A549 (cell line): ENCODE data around the gene BCKDK.
"Not testable (repeated sequence)": the region's sequence is repeated elsewhere in the genome, so short reads cannot be mapped to it uniquely, and the experiment has no call there.

Source experiments
- HDAC2 ChIP-seq: fragments of 200-600 bp; sonication (generic); IDR thresholded peaks from 2 replicates; pipeline ENCODE4 v1.6.1; 2016
- KDM5A ChIP-seq: fragments of 200-600 bp; sonication (generic); IDR thresholded peaks from 2 replicates; pipeline ENCODE4 v1.6.1; 2016; ENCODE audit warnings: antibody characterized with exemption, mild to moderate bottlenecking
- MAZ ChIP-seq: fragments of 150-350 bp; IDR thresholded peaks from 2 replicates; pipeline ENCODE4 v1.6.1; 2014; ENCODE audit warnings: antibody characterized with exemption, low read depth, low read length, borderline replicate concordance
- POLR2A ChIP-seq: IDR thresholded peaks from 2 replicates; pipeline ENCODE4 v1.6.1; 2012; ENCODE audit warnings: mild to moderate bottlenecking, low read length
- SMC3 ChIP-seq: fragments of >200 bp; sonication (Bioruptor Twin); formaldehyde crosslinking; IDR thresholded peaks from 3 replicates; pipeline ENCODE4 v1.6.1; 2018; ENCODE audit warnings: inconsistent platforms
- TF ChIP-seq, protein P1 (sequence below): fragments of 200-600 bp; sonication (generic); IDR thresholded peaks from 2 replicates; pipeline ENCODE4 v1.6.1; 2016; ENCODE audit warnings: antibody characterized with exemption, mild to moderate bottlenecking, moderate library complexity
- TF ChIP-seq, protein P2 (sequence below): fragments of >200 bp; sonication (Bioruptor Twin); formaldehyde crosslinking; IDR thresholded peaks from 3 replicates; pipeline ENCODE4 v1.5.1; 2016
- TF ChIP-seq, protein P3 (sequence below): fragments of >200 bp; sonication (Bioruptor Twin); formaldehyde crosslinking; IDR thresholded peaks from 2 replicates; pipeline ENCODE4 v1.6.1; 2016
- TF ChIP-seq, protein P4 (sequence below): fragments of >200 bp; sonication (Bioruptor Twin); formaldehyde crosslinking; IDR thresholded peaks from 3 replicates; pipeline ENCODE4 v1.6.1; 2016
- TF ChIP-seq, protein P5 (sequence below): fragments of 450-650 bp; IDR thresholded peaks from 2 replicates; pipeline ENCODE4 v1.6.1; 2014; ENCODE audit warnings: antibody characterized with exemption

DNA sequence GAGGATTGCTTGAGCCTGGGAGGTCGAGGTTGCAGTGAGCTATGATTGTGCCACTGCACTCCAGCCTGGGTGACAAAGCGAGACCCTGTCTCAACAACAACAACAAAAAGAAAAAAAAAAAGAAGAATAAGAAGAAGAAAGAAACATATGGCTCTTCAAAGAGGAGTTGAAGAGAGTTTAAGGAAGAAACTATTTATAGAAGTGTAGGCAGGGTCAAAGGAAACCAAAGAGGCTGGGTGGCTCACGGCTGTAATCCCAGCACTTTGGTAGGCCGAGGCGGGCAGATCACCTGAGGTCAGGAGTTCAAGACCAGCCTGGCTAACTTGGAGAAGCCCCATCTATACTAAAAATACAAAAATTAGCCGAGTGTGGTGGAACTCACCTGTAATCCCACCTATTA lies 42.8 kb downstream of the BCKDK start:
- TF ChIP-seq, protein P1, sequence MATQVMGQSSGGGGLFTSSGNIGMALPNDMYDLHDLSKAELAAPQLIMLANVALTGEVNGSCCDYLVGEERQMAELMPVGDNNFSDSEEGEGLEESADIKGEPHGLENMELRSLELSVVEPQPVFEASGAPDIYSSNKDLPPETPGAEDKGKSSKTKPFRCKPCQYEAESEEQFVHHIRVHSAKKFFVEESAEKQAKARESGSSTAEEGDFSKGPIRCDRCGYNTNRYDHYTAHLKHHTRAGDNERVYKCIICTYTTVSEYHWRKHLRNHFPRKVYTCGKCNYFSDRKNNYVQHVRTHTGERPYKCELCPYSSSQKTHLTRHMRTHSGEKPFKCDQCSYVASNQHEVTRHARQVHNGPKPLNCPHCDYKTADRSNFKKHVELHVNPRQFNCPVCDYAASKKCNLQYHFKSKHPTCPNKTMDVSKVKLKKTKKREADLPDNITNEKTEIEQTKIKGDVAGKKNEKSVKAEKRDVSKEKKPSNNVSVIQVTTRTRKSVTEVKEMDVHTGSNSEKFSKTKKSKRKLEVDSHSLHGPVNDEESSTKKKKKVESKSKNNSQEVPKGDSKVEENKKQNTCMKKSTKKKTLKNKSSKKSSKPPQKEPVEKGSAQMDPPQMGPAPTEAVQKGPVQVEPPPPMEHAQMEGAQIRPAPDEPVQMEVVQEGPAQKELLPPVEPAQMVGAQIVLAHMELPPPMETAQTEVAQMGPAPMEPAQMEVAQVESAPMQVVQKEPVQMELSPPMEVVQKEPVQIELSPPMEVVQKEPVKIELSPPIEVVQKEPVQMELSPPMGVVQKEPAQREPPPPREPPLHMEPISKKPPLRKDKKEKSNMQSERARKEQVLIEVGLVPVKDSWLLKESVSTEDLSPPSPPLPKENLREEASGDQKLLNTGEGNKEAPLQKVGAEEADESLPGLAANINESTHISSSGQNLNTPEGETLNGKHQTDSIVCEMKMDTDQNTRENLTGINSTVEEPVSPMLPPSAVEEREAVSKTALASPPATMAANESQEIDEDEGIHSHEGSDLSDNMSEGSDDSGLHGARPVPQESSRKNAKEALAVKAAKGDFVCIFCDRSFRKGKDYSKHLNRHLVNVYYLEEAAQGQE = not testable (repeated sequence)
- TF ChIP-seq POLR2A, MAZ, HDAC2, SMC3, KDM5A: not testable (repeated sequence)
- TF ChIP-seq, protein P2, sequence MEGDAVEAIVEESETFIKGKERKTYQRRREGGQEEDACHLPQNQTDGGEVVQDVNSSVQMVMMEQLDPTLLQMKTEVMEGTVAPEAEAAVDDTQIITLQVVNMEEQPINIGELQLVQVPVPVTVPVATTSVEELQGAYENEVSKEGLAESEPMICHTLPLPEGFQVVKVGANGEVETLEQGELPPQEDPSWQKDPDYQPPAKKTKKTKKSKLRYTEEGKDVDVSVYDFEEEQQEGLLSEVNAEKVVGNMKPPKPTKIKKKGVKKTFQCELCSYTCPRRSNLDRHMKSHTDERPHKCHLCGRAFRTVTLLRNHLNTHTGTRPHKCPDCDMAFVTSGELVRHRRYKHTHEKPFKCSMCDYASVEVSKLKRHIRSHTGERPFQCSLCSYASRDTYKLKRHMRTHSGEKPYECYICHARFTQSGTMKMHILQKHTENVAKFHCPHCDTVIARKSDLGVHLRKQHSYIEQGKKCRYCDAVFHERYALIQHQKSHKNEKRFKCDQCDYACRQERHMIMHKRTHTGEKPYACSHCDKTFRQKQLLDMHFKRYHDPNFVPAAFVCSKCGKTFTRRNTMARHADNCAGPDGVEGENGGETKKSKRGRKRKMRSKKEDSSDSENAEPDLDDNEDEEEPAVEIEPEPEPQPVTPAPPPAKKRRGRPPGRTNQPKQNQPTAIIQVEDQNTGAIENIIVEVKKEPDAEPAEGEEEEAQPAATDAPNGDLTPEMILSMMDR = not testable (repeated sequence)
- TF ChIP-seq, protein P3, sequence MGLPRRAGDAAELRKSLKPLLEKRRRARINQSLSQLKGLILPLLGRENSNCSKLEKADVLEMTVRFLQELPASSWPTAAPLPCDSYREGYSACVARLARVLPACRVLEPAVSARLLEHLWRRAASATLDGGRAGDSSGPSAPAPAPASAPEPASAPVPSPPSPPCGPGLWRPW = not testable (repeated sequence)
- TF ChIP-seq, protein P4, sequence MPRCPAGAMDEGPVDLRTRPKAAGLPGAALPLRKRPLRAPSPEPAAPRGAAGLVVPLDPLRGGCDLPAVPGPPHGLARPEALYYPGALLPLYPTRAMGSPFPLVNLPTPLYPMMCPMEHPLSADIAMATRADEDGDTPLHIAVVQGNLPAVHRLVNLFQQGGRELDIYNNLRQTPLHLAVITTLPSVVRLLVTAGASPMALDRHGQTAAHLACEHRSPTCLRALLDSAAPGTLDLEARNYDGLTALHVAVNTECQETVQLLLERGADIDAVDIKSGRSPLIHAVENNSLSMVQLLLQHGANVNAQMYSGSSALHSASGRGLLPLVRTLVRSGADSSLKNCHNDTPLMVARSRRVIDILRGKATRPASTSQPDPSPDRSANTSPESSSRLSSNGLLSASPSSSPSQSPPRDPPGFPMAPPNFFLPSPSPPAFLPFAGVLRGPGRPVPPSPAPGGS = not testable (repeated sequence)
- TF ChIP-seq, protein P5, sequence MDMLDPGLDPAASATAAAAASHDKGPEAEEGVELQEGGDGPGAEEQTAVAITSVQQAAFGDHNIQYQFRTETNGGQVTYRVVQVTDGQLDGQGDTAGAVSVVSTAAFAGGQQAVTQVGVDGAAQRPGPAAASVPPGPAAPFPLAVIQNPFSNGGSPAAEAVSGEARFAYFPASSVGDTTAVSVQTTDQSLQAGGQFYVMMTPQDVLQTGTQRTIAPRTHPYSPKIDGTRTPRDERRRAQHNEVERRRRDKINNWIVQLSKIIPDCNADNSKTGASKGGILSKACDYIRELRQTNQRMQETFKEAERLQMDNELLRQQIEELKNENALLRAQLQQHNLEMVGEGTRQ = not testable (repeated sequence)
